ENCODE results near the gene PNKD.
"Not testable (repeated sequence)": the region's sequence is repeated elsewhere in the genome, so short reads cannot be mapped to it uniquely, and the experiment has no call there.

PNKD gene

DNA sequence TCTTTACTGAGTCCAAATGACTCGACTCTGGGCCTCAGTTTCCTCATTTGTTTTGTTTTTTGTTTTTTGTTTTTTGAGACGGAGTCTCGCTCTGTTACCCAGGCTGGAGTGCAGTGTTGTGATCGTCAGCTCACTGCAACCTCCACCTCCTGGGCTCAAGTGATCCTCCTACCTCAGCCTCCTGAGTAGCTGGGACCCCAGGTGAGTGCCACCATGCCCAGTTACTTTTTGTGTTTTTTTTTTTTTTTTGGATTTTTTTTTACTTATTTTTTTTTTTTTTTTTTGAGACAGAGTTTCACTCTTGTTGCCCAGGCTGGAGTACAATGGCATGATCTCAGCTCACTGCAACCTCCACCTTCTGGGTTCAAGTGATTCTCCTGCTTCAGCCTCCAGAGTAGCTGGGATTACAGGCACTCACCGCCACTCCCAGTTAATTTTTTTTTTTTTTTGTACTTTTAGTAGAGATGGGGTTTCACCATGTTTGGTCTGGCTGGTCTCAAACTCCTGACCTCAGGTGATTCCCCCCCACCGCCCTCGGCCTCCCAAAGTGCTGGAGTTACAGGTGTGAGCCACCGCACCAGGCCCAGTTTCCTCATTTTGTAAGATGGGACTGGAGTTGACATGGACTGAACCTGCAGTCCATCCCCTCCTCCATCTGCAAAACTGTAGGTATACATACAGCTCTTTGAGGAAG, 3.0 kb downstream of the PNKD start:
- DNase-seq (ENCODE audit: low read depth in 2 of 2) = not testable (repeated sequence)

DNA sequence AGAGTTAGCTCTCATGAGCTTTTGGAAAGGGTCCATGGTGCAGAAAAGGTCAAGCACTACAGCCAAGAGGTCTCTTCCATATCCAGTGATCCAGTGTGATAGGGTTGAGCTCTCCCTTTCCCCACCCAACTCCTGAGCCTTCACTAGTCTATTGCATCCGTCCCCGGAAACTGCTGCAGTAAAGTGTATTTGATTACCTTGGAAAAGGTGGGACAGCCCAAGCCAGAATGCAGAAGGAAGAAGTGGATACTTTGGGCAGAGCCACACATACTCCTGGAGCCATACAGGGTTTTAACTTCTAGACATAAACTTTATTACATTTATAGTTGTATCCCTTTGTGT, 3.6 kb downstream of the PNKD start:
- no peak for DNase-seq (ENCODE audit: low read depth in 2 of 2)

DNA sequence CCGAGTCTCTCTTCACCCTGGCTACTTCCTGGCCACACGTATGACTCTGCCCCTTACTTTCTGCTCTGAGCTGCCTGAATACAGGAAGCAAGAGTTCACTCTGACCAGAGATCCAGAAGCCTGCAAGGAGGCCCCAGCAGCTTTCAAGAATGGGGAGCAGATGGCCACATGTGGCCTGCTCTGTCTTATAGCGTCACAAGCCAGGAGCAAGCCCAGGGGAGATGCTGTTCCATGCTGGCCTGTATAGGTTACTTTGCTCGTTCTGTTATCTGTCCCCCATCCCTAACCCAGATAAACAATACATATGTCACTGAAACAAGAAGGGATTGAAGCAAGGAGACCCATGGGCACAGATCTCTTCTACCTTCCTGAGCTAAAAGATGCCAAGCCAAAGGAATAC, 4.3 kb downstream of the PNKD start:
- no peak for DNase-seq (ENCODE audit: low read depth in 2 of 2)

DNA sequence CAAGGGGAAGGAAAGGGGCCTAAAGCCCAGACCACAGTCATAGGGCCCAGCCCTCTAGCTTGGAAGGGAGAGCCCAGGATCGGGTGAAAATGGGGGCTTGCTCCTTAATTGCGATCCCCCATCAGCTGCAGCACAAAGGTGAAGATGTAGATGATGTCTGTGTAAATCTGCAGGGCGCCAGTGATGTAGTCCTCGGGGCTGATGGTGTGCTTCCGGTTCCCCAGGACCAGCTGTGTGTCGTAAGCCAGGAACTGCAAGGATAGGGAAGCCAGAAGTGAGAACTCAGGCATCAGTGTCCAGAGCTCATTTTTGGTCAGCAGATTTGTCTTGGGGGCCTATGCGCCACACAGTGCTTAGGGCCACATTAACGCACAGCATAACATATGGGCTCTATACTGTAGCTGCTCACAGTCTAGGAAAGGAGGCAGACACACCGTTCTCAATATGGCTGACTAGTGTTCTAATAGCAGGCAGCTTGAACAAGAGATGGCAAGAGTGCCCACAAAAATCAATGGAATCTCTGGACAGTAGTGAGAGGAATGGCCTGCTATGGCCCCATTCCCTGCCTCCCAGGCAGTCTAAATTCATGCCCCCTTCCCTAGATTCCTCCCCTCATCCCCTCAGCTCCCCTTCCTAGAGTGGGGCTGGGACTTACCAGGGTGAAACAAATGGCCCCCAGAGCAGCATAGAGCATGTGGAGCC, 5.2 kb downstream of the PNKD start:
- DNase-seq (ENCODE audit: low read depth in 2 of 2) = no peak

DNA sequence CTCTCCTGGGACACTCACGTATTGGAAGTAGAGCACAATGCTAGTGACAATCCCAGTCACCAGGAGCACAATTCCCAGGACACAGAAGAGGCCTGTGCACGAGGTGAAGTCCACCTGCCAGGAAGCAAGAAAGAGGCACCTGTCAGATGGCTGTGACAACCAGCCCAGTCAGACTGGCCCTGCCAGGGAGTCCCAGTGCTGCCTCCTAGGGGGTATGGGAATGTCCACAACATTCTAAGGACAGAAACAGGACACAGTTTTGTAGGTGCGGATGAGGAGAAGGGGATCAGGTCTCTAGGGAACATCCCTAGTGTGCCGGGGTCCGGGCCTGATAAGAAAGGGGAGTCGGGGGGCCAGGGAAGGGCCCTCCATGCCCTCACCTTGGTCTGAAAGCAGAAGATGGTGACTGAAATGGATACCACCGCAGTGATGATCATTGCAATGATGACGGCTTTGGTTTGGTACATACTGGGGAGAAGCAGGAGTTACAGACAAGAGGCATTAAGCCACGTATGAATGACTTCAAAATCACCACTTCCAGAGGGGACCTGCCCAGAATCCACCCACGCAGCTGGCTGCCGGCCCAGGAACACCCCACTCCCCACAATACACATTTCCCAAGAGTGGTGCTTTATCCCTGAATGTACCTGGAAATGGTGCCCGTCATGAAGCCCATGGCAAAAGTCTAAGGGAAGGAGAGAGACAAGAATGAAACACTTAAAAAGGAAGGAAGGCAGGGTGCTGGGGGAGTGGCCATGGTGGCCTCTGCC, 6.9 kb downstream of the PNKD start:
- no peak for DNase-seq (ENCODE audit: low read depth in 2 of 2)

DNA sequence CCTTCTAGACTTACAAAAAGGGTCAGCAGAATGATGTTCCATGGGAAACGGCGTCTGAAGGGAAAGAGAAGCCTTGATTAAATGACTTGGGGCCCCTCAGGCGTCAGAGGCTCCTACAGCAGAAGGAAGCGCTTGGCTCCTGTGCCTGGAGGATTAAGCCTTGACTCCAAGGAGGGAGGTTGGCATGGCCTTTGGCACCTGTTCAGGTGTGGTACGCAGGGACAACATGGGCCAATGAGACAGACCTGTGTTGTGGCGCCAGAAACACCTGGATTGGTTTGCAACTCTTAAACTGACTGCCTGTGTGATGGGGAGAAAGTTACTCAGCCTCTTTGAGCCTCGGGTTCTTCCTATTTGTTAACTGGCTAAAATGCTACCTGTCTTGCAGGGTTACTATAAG, 7.6 kb downstream of the PNKD start:
- no peak for DNase-seq (ENCODE audit: low read depth in 2 of 2)

DNA sequence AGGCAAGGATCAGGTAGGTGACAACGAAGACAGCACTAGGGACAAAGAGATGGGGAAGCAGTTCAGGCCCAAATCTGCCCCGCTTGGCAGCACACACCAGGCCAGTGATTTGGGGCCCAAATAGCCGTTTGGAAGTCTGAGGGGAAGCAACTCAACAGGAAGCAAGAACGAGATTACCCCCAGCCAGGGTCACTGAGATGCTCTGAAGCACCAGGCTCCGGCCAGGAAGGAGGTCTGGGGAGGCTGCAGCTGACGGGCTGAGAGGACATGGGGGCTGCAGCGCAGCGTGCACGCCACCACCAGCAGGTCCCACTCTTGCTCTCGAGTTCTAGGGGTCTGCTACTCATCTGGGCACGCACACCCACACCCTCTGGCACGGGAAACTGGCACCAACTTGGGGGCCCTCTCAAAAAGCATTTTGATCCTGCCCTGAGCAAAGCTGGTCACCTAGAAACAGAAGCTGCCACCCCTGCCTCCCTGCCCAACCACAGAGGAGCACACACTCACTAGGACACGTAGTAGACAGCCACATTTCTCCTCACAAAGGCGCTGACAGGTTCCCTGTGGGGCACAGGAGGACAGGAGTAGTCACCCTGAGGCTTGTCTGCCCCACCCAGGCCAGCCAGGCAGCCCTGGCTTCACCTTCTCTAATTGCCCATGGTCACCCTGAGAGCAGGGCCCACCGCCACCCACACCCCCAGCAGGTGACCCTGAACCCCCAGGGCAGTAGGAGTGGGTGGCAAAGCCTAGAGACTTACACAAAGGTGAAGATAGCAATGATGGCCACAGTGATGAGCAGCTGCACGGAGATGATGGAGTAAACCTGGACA, 8.4 kb downstream of the PNKD start:
- DNase-seq (ENCODE audit: low read depth in 2 of 2) = no peak

DNA sequence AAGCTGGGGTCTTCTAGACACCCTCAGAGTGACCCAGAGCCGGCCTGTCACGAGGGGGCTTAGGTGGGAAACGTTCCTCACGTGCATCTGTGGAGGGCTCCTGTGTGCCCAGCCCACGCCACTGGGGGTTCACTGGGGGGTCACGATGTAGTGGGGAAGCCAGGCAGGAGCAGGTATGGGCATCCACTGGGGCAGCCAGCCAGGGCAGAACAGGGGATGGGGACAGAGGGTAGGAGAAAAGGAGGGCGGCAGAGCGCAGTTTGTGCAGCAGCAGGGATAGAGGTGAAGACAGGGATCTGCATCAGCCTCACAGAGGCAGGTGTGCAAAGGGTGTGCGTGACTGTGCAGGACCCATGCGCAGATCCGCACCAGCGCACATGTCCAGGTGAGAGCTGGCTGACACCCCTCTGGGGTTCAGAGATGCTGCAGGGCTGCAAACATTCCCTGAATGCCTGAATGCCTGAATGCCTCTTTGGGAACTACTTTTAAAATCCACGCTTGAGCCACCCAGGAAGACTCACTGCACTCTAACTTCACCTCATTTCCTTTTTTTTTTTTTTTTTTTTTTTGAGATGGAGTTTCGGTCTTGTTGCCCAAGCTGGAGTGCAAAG, 10.0 kb downstream of the PNKD start:
- no peak for DNase-seq (ENCODE audit: low read depth in 2 of 2)

DNA sequence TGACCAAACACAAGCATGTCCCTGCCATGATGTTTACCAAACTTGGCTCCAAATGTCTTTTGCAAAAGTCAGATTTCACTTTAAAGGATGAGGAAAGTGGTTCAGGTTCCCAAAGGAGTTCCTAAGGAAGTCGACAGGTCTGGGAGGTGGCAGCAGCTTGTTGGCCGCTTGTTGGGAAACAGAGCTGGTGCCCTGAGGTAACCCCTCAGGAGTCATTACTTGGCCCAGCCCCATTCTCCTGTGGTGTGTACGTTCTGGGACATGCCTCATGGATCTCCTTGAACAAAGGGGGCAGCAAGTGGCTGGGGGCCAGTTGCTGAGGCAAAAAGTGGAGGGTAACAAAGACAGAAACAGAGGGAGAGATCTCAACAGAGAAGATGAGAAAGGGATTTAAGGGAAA, 11.1 kb downstream of the PNKD start:
- no peak for DNase-seq (ENCODE audit: low read depth in 2 of 2)

DNA sequence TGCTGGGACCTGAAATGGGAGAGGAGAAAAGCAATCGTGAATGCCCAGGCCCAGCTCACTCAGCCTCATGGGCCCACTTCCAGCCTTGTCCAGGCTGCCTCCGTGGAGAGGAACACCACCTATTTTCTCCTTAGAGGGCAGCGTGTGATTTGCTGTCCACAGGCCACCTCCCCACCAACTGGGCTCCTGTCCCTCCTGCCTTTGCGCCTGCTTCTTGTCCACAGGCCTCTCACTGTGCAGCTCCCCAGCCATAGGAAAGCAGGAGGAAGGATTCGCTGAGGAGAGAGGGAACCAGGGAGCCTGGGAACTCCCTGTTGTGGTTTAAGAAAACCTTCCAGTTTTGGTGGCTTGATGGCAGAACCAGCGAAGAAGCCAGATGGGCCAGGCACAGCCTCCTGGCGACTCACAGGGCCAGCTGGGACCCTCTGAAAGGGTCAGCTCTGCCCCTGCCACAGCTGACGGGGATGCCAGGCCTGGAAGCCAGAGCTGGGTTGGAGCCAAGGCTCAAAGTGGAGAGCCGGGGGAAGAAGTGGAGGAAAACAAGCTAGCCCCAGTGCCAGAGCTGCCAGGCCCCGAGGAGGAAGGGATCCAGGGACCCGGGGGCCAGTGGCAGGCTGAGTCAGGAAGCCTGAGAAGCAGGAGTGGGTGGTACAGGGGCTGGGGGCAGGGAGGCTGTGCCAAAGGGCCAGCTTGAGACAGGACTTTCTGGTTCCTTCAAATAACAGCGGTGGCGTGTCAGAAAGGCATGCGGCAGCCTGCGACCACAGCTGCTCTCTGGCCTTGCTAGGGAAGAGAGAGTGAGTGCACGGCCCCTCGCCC, 12.1 kb downstream of the PNKD start:
- no peak for DNase-seq (ENCODE audit: low read depth in 2 of 2)

DNA sequence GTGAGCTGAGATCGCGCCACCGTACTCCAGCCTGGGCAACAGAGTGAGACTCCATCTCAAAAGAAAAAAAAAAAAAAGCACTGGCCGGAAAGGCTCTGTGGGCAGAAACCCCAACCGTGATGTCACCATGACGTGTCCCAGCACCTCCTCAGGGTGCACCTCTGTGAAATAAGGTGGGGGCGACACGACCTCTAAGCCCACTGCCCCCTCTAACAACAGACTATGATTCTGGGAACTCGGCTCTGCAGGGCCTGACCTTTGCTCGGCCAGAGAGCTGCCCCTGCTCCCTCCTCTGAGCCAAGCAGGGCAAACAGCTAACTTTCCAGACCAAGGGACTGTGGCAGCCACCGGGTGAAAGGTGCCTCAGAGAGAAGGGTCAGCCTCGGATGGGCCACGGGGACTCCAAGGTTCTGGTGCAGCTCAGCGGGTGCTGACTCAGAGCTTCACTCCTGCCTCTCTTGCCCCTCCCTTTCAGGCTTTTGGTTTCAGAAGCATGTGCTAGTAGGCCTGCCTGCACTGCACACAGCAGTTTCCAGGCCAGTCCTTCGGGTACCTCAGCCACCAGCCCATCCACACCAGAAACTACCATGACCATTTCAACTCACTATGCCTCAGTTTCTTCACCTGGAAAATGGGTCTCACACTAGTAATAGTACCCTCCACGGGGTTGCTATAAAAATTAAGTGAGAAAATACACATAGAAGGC, 13.9 kb downstream of the PNKD start:
- peak in 1 of 2 experiments; percentile 7 for DNase-seq (ENCODE audit: low read depth in 2 of 2)

DNA sequence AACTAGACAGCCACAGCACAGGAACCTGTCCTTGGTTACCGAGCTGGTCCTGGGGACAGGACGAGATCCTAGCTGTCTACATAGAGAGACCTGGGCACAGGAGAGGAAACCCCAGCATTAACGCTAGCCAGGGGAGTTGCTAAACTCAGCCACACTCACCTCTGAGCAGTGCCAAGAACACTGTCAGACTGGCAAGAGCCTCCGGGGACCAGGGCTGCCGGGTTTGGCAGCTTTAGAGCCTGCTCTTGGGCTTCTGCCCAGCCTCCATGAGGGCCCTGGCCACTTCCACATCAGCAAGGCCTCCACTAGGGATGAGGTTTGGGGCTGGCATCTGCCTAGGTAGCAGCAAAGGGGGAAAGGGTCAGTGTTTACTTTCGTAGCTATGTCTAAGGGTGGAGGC, 15.3 kb downstream of the PNKD start:
- DNase-seq (ENCODE audit: low read depth in 2 of 2) = no peak

DNA sequence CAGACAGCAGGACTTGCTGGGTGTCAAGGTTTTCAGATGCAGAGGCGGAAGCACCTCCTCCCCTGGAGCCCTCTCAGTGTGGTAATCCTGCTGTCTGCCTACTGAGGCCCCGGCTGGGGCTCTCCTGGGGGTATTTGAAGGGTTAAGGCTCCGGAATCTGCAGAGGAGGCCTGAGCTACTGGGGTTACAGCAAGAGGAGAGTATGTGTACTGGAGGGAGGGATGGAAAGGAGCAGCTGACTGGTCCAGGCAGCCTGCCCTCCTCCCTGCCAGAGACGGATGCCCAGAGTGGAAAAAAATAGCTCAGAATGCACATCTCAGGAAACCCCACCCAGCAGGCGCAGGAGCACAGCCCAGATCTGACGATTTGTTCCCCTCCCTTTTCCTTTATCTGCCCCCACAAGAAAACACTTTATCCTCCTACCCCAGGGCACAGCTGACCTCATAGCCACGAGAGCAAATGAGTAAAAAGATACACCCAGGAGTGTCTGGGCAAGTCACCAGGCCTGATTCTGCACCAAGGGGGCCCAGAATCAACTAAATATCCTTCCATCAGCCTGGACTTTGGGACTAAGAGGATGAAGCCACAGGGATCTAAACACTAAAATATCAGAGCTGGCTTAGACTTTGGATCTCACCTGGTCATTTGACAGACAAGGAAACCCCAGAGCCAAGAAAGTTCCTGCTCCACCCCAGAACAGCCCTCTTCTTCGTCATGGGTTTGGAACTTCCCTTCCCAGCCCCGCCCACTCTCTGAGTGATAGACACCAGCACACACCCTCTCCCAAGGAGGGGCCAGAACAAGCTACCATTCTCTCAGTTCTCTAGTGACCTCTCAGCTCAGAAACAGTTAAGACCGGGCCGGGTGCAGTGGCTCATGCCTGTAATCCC, 16.5 kb downstream of the PNKD start:
- peak; percentile 76 to 79 for DNase-seq (ENCODE audit: low read depth in 2 of 2)

DNA sequence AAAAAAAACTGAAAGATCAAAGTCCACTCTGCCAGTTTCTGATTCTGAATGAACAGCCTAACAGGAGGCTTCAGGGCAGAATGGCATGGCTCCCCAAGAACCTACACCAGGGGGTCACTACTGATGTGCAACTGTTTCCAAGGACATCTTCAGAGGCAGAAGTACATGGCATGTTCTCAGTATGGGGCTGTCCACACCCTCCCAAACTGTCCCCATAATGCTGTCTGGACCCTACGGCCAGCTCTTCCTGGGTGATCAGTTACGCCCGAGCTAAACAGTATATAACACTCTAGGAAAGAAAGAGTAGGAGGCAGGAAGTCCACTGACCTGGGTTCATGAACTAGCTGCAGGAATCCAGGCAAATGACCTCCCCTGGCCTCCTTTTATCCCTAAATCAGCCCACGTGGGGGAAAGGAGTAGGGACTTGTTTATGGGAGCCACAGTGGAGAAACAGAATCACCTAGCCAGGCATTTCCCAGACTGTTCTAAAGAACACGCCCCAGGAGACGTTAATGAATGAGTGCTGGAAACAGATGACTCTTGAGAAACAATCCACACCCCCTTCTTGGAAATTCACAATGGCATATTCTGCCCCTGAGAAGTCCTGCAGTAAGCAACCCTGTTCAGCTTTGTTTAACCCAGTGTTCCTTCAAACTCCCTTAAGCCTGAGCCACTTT, 19.5 kb downstream of the PNKD start:
- no peak for DNase-seq (ENCODE audit: low read depth in 2 of 2)

DNA sequence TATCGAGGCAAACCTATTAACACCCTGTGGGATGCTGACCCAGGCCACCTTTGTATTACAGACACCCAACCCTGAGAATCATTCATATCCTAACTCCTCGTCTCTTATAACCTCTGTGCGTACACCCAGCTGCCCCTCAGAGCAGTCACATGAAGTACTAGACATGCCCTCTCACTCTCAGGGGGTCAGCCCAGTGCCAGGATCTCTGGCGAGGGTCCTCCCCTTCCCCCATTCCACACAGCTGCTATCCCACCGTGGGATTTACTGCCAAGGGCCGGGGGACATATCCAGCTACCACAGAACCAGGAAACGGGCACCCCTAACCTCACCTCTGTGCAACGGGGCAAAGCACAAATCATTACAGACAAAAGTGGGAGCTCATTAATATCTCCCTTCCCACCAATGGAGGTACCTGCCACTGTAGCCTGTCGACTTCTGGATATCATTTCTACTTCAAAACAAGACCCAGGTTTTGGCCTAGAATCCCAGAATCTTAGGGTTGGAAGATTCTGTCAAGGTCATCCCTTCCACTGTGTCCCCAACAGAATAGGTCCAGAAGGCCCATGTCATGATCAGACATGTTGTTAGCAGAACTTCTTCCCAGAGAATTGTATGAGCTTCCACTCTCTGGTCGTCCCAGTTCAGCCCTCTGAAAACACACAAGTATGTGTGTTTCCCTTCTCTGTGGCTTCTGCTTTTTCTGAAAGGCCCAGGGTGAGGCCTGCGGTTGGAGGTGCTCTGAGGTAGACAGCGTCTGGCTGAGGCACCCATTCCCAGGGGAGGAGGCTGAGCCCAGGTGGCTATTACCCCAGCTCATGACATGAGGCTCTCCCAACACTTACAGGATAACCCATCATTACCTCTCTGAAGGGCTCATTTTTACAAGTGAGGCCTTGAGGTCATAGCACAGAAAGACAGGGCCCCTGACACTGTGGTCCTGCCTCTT, 20.3 kb downstream of the PNKD start:
- no peak for DNase-seq (ENCODE audit: low read depth in 2 of 2)

DNA sequence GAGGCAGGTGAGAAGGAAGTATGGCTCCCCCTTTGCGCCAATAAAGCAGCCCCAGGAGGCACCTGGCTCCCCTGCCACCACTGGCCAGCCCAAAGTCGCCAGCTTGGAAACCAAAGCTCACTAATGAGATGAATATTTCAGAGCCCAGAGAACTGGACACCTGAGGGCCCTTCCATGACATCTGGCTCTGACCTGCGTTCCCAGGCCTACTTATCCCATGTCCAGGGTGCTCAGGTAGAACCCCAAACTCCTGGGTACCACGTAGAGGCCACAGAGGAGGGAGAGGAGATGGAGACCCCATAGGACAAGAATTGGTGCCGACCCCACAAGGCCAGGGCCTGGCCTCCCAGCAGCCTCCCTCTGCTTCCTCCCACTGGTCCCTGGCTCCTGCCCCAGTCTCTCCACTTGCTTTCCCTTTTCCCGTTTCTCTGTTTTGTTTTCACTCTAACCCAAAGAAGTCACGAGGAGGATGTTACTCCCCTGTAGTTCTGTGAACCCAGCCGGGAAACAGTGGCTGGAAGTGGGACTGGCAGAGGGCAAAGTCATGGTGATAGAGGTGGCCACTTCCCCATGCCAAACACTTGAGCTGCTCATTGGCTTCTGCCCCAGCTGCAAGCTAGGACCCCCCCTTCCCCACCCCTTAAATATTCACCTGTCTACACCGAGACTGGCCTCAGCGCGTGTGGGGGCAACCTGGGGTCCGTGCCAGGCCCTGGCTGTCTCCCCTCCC, 21.2 kb downstream of the PNKD start:
- no peak for DNase-seq (ENCODE audit: low read depth in 2 of 2)
